Spleen (tissue), 11 donors: Measurements from ENCODE around the gene CPA5. TPM values are rescaled to one million over a fixed set of nuclear protein-coding genes. Genes with fewer than 3 reads are reported as not detected.

ENCODE experiments used
- DNase-seq: peaks from one replicate; pipeline ENCODE4 v3.0.0-alpha.2; 2020
- H3K27ac ChIP-seq, 8 donors: fragments of 200-600 bp; sonication (generic) in 7 of 8; 1 replicate in 4 of 8; 2 replicates in 4 of 8; pipeline versions ENCODE4 v1.5.0 to v1.8.0; 2016 to 2021; ENCODE audit warnings: inconsistent platforms in 4 of 8, mild to moderate bottlenecking in 4 of 8, moderate library complexity in 1 of 8
- H3K27me3 ChIP-seq, 7 donors: fragments of 200-600 bp; sonication (generic) in 6 of 7; replicated peaks in 1 of 7; 1 replicate in 4 of 7; 2 replicates in 3 of 7; pipeline versions ENCODE4 v1.5.0 to v1.8.0; 2016 to 2021; ENCODE audit warnings: inconsistent platforms in 3 of 7, mild to moderate bottlenecking in 1 of 7
- H3K36me3 ChIP-seq, 6 donors: fragments of 200-600 bp; sonication (generic) in 5 of 6; 1 replicate in 4 of 6; 2 replicates in 2 of 6; pipeline versions ENCODE4 v1.5.0 to v1.8.0; 2016 to 2021; ENCODE audit warnings: inconsistent platforms in 2 of 6
- H3K4me1 ChIP-seq, 6 donors: fragments of 200-600 bp; sonication (generic) in 5 of 6; 1 replicate in 3 of 6; 2 replicates in 3 of 6; pipeline versions ENCODE4 v1.5.0 to v1.8.0; 2016 to 2021; ENCODE audit warnings: inconsistent platforms in 3 of 6
- H3K4me3 ChIP-seq, 8 donors: fragments of 200-600 bp; sonication (generic) in 7 of 8; 1 replicate in 4 of 8; 2 replicates in 4 of 8; pipeline versions ENCODE4 v1.5.0 to v1.8.0; 2016 to 2021; ENCODE audit warnings: inconsistent platforms in 4 of 8, mild to moderate bottlenecking in 4 of 8, moderate library complexity in 2 of 8
- H3K9me3 ChIP-seq, 8 donors: fragments of 200-600 bp; sonication (generic) in 7 of 8; 1 replicate in 4 of 8; 2 replicates in 4 of 8; pipeline versions ENCODE4 v1.5.0 to v1.8.0; 2016 to 2021; ENCODE audit warnings: inconsistent platforms in 4 of 8
- CTCF ChIP-seq, 11 experiments: fragments of 200-600 bp in 7 of 11; fragments of 450-650 bp in 4 of 11; sonication (generic) in 4 of 11; IDR thresholded peaks in 8 of 11; conservative IDR thresholded peaks in 3 of 11; 1 replicate in 7 of 11; 2 replicates in 4 of 11; pipeline versions ENCODE4 v1.4.0 to v1.8.0; 2016 to 2021; ENCODE audit warnings: antibody characterized with exemption in 11 of 11, inconsistent platforms in 4 of 11, mild to moderate bottlenecking in 1 of 11
- POLR2A ChIP-seq, 3 donors: fragments of 450-650 bp; IDR thresholded peaks; one replicate each; pipeline ENCODE4 v1.5.1; 2017; ENCODE audit warnings: antibody characterized with exemption in 3 of 3, mild to moderate bottlenecking in 1 of 3
- POLR2AphosphoS5 ChIP-seq, 3 donors: sonication (generic); formaldehyde crosslinking; IDR thresholded peaks; one replicate each; pipeline ENCODE4 v1.5.1; 2017; ENCODE audit warnings: antibody characterized with exemption in 3 of 3
- WGBS, 5 donors: extraction: QIAGEN DNeasy Blood & Tissue Kit in 3 of 5; methylation state at CpG; one replicate each; pipeline versions ENCODE4 v1.1.5 to v1.1.7; 2013 to 2018; 5-methylcytosine and 5-hydroxymethylcytosine counted together
- intact Hi-C: fragments of 100-400 bp; cut with DNase I; formaldehyde crosslinking; loops from one replicate; pipeline ENCODE4 v1.15.0; 2023; ENCODE audit warnings: low total_unique reads
- polyA plus RNA-seq, 3 donors: library from polyadenylated mRNA; stranded (reverse); fragments of 200-250 nt; gene quantifications; one replicate each; pipeline ENCODE4 v1.2.1, GENCODE V29; 2013
- total RNA-seq, 7 donors: library from RNA; depleted of rRNA in 3 of 7; stranded (reverse); fragments of >200 nt in 3 of 7; fragmentation: NEBNext Ultra II Directional in 4 of 7; extraction: Animal tissue kit (Norgen Biotek cat#: 25700) in 4 of 7; gene quantifications; one replicate each; pipeline versions ENCODE4 v1.1.0 to v1.2.1, GENCODE V29; 2016 to 2021
- donor health status: healthy with polysubstance abuse.
- donor health status: DM: no; HTN: no; CAD: no; lungs with moderate emphysema.
- donor health status: DM: no; HTN: no; CAD: no.
- donor health status: Bipolar disorder and iron deficiency.
- donor health status: healthy.
- donor health status: DM: no; HTN: no; CAD: no.
- donor health status: DM: yes; HTN: yes; CAD: no.

The CPA5 gene
- total and polyA plus RNA-seq, 10 donors = 0.26 to 3.6 (median 0.45) TPM; not detected in 6

- H3K4me3 ChIP-seq = no peak overlapping the region
- WGBS, 5 donors = 84 to 92% (median 87%) methylated on average over 6 of the region's 6 CpGs
- H3K36me3 ChIP-seq = no peaks in the 10 kb centered on the region
- H3K27ac ChIP-seq = no peak overlapping the region
- no peak for TF ChIP-seq POLR2AphosphoS5 (IDR thresholded peaks at IDR 0.05)
- no peak for TF ChIP-seq POLR2A (IDR thresholded peaks at IDR 0.05)
- no peak for TF ChIP-seq CTCF (IDR thresholded peaks at IDR 0.05 in 8 of 11, conservative IDR thresholded peaks at IDR 0.05 in 3 of 11)
- peaks cover 0 to 20% (median 15%) of the 10 kb centered on the region in 8 donors for H3K9me3 ChIP-seq
- intact Hi-C loops = no loop called here
- no peak for DNase-seq
- peaks cover 0 to 43% (median 22%) of the 10 kb centered on the region in 6 donors for H3K4me1 ChIP-seq
- H3K27me3 ChIP-seq = no peaks in the 10 kb centered on the region
Observed at GRCh38 chr7:130377178-130377577, 32.6 kb downstream of the CPA5 start.

- no peaks in the 10 kb centered on the region for H3K27me3 ChIP-seq
- peaks cover 0 to 20% (median 15%) of the 10 kb centered on the region in 8 donors for H3K9me3 ChIP-seq
- no peak overlapping the region for H3K4me3 ChIP-seq
- intact Hi-C loops = no loop called here
- H3K4me1 ChIP-seq = peaks cover 0 to 27% (median 14%) of the 10 kb centered on the region in 6 donors
- H3K27ac ChIP-seq = peak overlapping the region in 3 of 8 donors; percentile 58 to 71 (median 60)
- H3K36me3 ChIP-seq = no peaks in the 10 kb centered on the region
- TF ChIP-seq CTCF (IDR thresholded peaks at IDR 0.05 in 8 of 11, conservative IDR thresholded peaks at IDR 0.05 in 3 of 11) (no peak), POLR2AphosphoS5 (IDR thresholded peaks at IDR 0.05) (no peak), POLR2A (IDR thresholded peaks at IDR 0.05) (no peak)
- WGBS, 5 donors = 79 to 94% (median 86%) methylated on average over 7 of the region's 7 CpGs
- no peak for DNase-seq
Observed at GRCh38 chr7:130379019-130379418, 34.4 kb downstream of the CPA5 start.

GRCh38 chr7:130379532-130379920 lies 34.9 kb downstream of the CPA5 start:
- Histone ChIP-seq H3K4me3 (no peak overlapping the region), H3K4me1 (peaks cover 0 to 27% (median 13%) of the 10 kb centered on the region in 6 donors), H3K9me3 (peaks cover 0 to 20% (median 15%) of the 10 kb centered on the region in 8 donors), H3K36me3 (no peaks in the 10 kb centered on the region), H3K27me3 (no peaks in the 10 kb centered on the region), H3K27ac (peak overlapping the region in 7 of 8 donors; percentile 35 to 71 (median 52))
- no peak for DNase-seq
- intact Hi-C loops = no loop called here
- no peak for TF ChIP-seq POLR2AphosphoS5 (IDR thresholded peaks at IDR 0.05)
- no peak for TF ChIP-seq POLR2A (IDR thresholded peaks at IDR 0.05)
- no peak for TF ChIP-seq CTCF (IDR thresholded peaks at IDR 0.05 in 8 of 11, conservative IDR thresholded peaks at IDR 0.05 in 3 of 11)
- 55 to 89% (median 71%) methylated on average over 7 to 10 of the region's 10 CpGs for WGBS, 5 donors

- TF ChIP-seq CTCF (IDR thresholded peaks at IDR 0.05 in 8 of 11, conservative IDR thresholded peaks at IDR 0.05 in 3 of 11) = no peak
- peak in 2 of 3 donors; percentile 29 to 30 for TF ChIP-seq POLR2AphosphoS5 (IDR thresholded peaks at IDR 0.05)
- H3K4me3 ChIP-seq = no peak within 1 kb of the TSS
- peaks cover 0 to 31% (median 14%) of the 10 kb centered on the region in 6 donors for H3K4me1 ChIP-seq
- peaks cover 0 to 20% (median 15%) of the 10 kb centered on the region in 8 donors for H3K9me3 ChIP-seq
- intact Hi-C loops = no loop called here
- no peaks in the 10 kb centered on the region for H3K27me3 ChIP-seq
- no peak for DNase-seq
- H3K36me3 ChIP-seq = no peaks in the 10 kb centered on the region
- 50 to 78% (median 65%) methylated on average over 17 to 20 of the region's 20 CpGs for WGBS, 5 donors
- H3K27ac ChIP-seq = peak within 1 kb of the TSS; percentile 32 to 71 (median 50)
Observed at GRCh38 chr7:130379921-130380860, 35.6 kb downstream of the CPA5 start, which contains the start of gene CPA1. CPA1 (plus strand) TSS chr7:130380494; CDS start chr7:130380521, 27 bp downstream.
